Central memory CD4-positive, alpha-beta T cell (primary cell): ENCODE measurements around the gene PRKAG2.
"Not testable (repeated sequence)": the region's sequence is repeated elsewhere in the genome, so short reads cannot be mapped to it uniquely, and the experiment has no call there.

Experiments
- DNase-seq: peaks from one replicate; pipeline ENCODE4 v3.0.0; 2022

The PRKAG2 gene

GRCh38 chr7:151601521-151602305, 275.2 kb downstream of the PRKAG2 start:
- DNase-seq = no peak

DNA sequence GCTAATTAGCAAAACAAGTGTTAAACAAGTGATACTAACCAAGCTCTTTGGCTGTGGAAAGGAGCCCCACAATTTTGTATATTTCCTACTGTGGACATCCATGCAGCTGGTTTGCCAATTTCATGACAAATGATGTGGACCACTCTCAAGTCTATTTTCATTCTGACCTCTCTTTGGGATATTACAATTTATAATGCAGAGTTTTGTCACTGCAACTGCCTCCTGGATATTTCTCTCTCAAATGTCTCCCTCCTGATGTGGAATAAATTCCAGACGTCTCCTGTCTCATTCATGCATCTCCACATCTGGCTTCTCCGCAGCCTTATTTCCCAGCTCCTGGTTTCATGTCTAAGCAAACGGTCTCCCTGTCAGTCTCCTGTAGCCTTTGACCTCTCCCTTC, 276.6 kb downstream of the PRKAG2 start:
- DNase-seq = no peak

- DNase-seq = no peak
Observed at GRCh38 chr7:151599401-151600227, 277.3 kb downstream of the PRKAG2 start.

DNA sequence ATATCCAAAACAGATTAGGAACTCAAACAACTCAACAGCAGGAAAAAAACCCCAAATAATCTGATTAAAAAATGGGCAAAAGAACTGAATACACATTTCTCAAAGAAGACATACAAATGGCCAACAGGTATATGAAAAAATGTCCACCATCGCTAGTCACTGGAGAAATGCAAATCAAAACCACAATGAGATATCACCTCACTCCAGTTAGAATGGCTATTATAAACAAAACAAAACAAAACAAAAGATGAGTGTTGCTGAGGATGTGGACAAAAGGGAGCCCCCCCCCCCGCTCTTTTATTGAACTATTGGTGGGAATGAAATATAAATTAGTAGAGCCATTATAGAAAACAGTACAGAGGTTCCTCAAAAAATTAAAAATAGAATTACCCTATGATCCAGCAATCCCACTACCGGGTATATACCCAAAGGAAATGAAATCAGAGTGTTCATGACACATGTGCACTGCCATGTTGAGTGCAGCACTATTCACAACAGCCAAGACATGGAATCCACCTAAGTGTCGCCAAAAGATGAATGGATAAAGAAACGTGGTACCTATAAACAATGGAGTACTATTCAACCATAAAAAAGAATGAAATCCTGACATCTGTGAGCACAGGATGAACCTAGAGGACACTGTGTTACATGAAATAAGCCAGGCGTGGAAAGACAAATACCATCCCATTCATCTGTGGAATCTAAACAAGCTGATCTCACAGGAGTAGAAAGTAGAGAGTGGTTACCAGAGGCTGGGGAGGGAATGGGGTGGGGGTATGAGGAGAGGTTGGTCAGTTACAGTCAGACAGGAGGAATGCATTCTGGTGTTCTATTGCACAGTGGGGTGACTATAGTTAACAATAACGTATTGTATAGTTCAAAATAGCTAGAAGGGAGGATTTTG, 279.1 kb downstream of the PRKAG2 start:
- DNase-seq = no peak

- no peak for DNase-seq
Observed at GRCh38 chr7:151595702-151596350, 281.1 kb downstream of the PRKAG2 start.

DNA sequence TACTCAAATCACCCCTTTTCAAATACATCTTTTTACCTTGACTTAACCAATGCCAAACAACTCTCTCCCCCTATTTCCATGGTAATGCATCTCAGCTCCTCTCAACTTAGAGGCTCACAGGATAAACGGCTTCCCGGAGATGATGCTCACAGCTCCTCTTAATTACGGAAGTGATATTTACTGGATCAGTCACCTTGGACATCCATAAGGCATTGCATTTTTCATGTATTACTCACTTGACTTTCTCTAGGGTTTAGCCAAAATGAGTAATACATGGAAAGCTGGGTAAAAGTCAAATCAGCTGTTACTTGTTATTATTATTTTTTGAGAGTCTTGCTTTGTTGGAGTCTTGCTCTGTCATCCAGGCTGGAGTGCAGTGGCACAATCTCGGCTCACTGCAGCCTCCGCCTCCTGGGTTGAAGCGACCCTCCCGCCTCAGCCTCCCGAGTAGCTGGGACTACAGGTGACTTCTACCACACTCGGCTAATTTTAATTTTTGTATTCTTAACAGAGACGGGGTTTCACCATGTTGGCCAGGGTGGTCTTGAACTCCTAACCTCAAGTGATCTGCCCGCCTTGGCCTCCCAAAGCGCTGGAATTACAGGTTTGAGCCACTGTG, 283.9 kb downstream of the PRKAG2 start:
- DNase-seq = no peak

DNA sequence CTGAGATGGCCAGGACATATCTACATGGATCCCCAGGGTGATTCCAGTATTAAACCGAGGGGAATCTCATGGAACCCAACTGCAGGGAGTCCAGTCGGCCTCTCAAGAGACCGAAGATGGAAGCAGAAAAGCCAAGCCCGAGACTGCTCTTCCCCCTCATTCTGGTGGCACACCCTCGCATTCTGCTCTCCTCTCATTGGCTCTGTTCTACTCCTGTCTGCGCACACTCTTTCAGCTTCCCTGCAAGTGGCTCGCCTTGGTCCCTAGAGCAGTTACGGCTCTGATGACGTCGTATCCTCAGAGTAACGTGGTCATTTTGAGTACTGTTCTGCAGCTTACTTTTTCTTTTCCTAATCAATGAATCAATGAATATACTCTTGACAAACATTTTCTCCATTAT, 284.6 kb downstream of the PRKAG2 start:
- no peak for DNase-seq

- no peak for DNase-seq
Observed at GRCh38 chr7:151591866-151592265, 285.0 kb downstream of the PRKAG2 start.

GRCh38 chr7:151590850-151591771, 285.8 kb downstream of the PRKAG2 start:
- no peak for DNase-seq

DNA sequence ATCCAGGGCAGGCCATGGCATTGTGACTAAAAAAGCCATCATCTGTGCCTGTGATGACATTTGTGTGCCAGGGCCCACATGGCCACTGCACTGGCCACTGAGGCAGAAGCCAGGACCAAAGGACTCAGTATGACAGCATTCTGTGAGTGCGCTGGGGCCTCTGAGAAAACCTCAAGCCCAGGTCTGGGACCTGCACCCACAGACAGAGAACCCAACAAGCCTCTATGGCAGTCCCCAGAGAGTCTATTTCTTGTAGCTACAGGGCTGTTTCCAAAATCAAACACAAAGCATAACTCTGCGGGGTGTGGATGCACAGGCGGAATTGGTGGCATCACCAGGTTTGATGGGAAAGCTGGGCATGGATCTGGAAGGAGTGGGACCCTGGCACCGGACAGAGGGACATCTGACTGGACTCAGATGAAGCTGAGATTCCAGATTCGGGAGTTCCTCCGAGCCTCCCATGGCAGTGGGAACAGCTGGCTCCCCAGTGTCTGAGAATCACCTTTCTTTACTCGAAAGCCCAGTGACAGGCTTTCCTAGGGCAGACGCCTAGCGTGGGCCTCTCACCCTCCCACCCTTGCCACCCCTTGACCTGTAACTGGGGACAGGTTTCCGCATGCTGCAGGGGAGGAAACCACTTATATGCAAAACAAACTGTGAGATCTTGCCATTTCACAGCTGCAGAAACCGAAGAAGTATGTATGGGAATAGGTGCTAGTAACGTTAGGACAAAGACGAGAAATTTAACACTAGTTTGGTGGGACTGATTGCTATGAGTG, 286.7 kb downstream of the PRKAG2 start:
- no peak for DNase-seq

DNA sequence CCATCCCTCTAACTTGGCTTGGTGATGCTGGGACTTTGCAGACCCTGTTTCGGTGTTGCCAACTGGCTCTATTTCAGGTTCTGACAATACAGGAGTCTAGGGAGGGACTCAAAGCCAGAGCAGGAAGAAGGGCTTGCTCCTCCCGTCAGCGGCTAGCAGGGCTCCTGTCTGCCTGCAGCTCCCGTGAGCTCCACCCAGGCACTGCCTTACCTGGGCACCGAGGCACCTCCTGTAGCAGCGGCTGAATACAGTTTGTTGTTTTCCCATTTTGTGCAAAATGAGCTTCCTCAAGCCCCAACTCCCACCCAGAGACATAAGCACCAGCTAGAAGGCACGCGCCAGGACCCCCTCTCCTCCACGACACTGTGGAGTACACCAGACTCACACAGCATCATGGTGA, 287.9 kb downstream of the PRKAG2 start:
- DNase-seq = no peak

GRCh38 chr7:151586531-151587260, 290.2 kb downstream of the PRKAG2 start:
- no peak for DNase-seq

DNA sequence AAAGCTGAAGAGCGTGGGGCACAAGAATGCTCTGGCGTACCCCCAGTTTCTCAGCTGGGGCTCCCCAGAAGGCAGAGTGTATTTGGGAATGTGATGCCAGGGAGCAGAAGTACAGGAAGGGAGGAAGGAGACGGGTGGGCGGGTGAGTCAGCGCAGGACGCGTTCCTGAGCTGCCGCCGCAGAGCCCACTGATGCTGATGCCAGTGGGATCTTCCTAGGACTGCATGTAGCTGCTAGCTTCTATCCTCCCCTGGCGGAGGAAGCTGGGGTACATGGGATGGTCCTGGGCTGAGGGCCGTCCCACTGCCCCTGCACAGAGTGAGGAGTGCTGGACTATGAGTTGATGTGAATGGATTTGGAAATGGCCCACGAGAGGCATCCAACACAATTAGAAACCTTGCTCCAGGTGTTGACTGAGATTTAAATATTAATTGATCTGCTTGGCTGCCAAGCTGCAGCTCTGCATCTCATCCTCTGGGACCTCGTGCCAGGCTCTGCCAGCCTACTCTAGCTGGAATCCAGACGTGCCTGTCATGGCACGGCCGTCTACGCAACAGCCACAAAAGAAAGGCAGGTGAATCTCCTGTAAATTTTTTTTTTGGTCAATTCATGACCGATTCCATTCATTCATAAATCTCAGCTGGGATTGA, 291.0 kb downstream of the PRKAG2 start:
- DNase-seq = no peak

GRCh38 chr7:151581741-151582140, 295.2 kb downstream of the PRKAG2 start:
- DNase-seq = no peak

DNA sequence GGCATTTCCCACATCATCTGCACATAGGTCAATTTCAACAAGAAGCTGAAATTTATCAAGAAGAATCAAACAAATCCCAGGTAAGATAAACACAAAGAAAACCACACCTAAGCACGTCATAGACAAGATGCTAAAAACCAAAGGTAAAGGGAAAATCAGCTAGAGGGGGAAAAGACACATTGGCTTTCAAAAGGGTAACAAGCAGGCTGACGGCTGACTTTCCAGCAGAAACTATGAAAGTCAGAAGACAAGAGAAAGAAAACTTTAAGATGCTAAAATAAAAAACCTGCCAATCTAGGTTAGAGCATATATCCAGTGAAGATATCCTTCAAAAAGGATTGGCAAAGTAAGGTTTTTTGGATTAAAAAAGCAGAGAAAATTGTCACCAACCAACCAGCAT, 297.3 kb downstream of the PRKAG2 start:
- DNase-seq = no peak

DNA sequence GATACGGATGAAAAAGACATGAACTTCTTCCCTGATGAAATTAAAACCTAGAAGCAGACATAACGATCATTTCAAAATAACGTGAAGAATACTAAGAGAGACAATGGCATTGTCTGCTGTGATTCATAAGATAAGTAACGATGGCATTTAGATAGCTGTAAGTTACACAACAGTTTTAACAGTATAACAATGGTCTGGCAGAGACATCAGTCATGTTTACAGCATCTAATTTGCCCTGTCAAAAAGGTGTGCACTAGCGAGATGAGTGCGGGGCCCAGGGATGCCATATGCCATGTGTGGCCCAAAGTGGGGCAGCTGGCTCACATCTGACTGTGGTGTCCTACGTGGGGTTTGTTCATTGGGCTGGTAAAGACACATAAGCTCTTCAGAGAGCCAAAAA, 301.5 kb downstream of the PRKAG2 start:
- DNase-seq = no peak

GRCh38 chr7:151573046-151573445, 303.9 kb downstream of the PRKAG2 start:
- not testable (repeated sequence) for DNase-seq

- no peak for DNase-seq
Observed at GRCh38 chr7:151572136-151572535, 304.8 kb downstream of the PRKAG2 start.

- DNase-seq = no peak
Observed at GRCh38 chr7:151571471-151571870, 305.4 kb downstream of the PRKAG2 start.
